GM21717 (cell line): ENCODE measurements around the gene ART1.

ENCODE experiments used
- ATAC-seq: cut with Tn5 transposase; IDR thresholded peaks from one replicate; pipeline ENCODE4 v1.9.1; 2021; ENCODE audit warnings: mild to moderate bottlenecking, moderate library complexity; ENCODE audit not compliant: unreplicated experiment

Gene ART1

GRCh38 chr11:3664032-3664630, 19.2 kb downstream of the ART1 start:
- ATAC-seq, result no peak

- no peak for ATAC-seq
Observed at GRCh38 chr11:3665336-3666022, 20.6 kb downstream of the ART1 start.

- ATAC-seq, result no peak
Observed at GRCh38 chr11:3666023-3666530, 21.1 kb downstream of the ART1 start.

DNA sequence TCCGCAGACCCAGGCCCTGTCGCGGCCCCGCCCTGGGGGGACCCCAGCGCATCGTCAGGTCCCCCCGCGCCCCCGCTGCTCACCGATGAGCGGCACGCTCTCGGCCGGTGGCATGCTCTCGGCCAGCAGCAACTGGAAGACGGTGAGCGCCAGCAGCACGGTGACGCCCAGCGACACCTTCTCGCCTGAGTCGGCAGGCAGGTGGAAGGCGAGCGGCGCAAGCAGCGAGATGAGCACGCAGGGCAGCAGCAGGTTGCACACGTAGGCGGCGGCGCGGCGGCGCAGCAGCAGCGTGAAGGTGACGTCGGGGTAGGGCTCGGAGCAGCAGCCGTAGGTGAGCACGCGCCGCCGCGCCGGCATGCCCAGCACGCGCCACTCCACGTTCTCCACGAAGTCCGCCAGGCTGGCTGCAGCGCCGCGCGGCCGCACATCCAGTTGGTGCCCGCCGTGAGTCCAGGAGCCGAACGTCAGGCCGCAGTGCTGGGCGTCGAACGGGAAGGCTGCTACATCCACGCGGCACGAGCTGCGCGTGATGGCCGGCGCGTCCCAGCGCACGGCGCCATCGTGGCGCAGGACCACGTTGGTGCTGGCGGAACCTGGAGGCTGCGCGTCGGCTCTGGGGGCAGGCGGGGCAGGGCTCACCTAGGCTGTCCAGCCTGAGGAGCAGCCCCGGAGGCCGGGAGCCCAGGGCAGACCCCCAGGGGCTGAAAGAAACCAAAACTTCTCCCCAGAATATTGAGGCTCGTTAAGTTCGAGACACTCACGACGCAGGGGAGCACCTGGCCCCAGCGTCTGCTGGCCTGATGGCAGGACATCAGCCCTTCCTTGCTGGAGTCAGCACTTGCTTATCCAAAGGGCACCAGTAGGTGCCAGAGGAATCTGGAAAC, 22.5 kb downstream of the ART1 start:
- ATAC-seq, result no peak

- ATAC-seq, result no peak
Observed at GRCh38 chr11:3669128-3669527, 24.2 kb downstream of the ART1 start.

DNA sequence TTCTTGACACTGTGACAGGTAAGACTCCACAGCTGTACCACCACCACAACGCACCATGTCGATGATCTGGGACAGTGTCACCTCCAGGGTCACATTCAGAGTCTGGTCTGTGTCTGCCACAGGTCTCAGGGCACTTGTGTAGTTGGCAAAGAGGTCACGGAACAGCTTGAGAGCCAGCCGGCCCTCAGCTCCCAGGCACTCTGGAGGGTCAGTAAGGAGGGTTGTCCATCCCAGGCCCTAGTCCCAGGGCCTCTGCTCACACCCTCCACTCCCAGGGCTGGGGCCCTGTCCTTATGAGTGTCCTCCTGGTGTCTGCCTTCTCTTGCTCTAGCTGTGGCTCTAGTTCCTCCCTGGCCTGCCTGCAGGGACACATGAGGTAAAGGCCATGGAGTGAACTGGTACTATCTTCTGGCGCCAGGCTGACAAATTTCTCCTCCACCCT, 24.8 kb downstream of the ART1 start:
- ATAC-seq, result no peak

- no peak for ATAC-seq
Observed at GRCh38 chr11:3671334-3672254, 26.7 kb downstream of the ART1 start, which contains the start of gene CHRNA10. Gene CHRNA10 (minus strand): TSS chr11:3671384. CDS start chr11:3671312, 72 bp downstream.

DNA sequence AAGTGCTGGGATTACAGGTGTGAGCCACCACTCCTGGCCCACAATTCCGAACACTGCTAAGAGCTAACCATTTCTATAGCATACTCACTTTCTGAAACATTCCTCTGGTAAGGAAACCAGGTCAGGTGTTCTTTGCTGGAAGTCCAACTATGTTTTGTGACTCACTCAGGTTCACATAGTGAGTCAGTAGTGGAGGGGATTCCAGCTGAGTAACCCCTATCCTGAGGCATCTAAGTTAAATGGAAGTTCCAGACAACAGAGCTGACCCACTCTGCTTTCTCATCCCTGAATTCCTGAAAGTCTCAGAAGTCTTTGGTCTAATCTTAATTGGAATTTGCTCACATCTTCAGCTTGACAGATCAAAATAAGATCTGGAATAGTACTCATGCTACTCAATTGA, 29.3 kb downstream of the ART1 start:
- no peak for ATAC-seq

DNA sequence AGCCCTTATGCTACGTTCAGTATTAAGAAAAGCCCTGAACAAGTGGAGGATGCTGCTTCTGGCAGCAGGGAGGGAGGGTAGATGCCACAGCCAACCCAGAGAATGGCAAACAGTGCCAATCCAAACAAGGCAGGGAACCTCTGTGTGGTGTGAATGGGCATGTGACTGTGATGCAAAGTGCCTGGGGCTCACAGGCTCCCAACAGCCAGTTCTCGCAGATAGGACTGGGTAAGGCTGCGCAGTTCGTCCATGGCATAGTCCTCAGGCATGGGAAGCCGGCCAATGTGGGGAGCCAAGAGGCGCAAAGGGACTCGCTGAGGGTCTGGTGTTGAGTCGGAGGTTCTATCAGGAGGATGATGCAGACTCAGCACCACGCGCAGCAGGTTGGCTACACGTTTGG, 31.0 kb downstream of the ART1 start:
- ATAC-seq, result no peak

DNA sequence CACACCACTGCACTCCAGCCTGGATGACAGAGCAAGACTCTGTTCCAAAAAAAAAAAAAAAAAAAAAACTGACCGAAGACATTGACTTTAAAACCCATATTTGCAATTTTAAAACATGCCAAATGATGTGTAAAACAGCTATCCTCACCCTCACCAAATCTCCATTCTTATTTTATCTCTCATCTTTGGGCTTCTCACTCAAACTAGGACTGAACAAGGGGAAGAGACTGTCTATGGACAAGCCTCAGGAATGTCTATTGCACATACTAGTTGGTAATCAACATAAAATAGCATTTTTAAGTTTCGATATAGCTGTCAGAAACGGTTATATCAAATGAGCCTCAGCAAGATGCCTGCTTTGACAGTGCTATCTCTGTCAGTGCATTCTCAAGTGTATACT, 34.1 kb downstream of the ART1 start:
- no peak for ATAC-seq

DNA sequence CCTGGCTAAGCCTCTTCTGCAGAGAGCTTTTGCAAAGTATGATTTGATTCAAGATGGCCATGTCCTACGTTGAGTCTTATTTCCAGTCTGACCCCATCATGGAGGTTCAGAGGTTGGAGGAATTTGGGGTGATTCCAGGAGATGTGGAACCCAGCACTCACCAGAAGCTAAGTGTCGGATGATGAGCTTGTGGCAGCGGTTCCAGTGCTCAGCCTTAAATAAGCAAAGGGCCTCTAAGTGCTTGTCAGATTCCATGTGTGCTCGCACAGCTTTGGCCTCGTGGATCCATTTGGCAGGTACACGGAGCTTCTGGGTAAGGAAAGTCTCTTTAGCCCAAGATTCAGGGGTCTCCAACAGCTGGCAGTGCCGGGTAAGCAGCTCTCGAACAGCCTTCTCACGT, 38.1 kb downstream of the ART1 start:
- no peak for ATAC-seq

DNA sequence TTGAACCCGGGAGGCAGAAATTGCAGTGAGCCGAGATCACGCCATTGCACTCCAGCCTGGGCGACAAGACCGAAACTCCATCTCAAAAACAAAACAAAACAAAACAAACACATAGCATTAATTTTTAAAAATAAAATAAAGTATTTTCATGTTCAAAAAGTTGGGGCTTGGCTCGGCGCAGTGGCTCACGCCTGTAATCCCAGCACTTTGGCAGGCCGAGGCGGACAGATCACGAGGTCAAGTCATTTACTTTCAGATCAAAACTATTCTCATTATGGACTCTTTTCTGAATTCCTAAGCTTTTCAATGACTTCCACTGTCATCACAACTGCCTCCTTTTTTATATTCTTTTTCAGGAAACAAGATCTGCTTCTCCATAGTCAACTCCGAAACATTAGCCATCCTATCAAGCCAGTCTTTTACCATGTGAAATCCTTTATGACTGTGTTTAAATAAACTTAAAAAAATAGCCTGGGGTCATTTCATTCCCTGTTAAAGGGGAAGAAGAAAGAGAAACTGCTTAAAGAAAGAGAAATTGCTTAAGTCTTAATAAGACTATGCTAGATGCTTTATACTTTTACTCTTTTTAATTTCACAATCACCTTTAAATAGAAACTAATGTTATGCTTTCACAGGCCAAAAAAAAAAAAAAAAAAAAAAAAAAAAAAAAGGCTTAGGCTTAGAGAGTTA, 39.3 kb downstream of the ART1 start:
- ATAC-seq, result no peak

DNA sequence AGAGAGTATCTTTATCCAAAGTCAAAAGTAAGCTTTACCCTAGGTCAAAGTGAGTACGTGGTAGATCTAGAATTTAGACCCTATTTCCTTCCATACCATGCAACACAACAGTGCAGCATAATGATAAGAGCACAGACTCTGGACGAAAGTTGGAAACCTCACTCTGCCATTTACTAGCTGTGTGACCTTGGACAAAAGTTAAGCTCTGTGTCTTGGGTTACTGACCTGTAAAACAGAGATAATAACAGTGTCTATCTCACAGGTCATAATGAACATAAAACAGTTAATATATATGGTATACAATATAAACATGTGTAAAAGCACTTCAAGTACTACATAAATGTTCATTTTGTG, 39.9 kb downstream of the ART1 start:
- no peak for ATAC-seq

- ATAC-seq, result no peak
Observed at GRCh38 chr11:3685923-3686322, 41.0 kb downstream of the ART1 start.

- no peak for ATAC-seq
Observed at GRCh38 chr11:3686751-3687150, 41.8 kb downstream of the ART1 start.

DNA sequence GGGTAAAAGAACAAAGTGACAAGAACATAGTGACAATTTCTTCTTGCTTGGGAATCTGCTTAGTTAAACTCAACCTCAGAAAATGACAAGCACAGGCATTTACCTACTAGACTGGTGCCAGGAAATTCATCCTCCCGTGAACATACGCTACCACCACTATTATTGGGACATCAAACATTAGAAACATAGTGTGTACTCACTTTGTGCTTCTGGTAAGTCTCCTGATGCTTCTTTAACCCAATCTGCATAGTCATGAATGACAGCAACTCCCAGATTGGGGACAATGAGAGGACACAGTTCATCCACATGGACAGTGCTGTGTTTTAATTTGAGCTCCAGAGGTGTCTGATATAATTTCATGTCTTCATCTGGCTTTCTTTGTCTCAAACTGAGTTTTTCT, 55.5 kb downstream of the ART1 start:
- ATAC-seq, result no peak

GRCh38 chr11:3700910-3701309, 56.0 kb downstream of the ART1 start:
- ATAC-seq, result no peak

DNA sequence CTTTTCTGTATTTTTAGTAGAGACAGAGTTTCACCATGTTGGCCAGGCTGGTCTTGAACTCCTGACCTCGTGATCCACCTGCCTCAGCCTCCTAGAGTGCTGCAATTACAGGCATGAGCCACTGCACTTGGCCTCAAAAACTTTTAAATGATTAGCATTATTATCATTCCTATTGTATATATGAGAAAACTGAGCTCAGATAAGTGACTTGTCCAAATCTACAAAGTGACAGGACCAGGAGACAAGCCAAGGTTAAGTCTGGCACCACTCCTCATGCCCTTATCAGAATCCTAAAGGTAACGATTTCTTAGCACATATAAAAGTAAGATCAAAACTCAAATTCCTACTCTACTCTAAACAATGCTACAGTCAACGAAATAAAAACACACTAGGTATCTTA, 58.5 kb downstream of the ART1 start:
- ATAC-seq, result no peak

GRCh38 chr11:3707176-3707575, 62.2 kb downstream of the ART1 start:
- no peak for ATAC-seq

DNA sequence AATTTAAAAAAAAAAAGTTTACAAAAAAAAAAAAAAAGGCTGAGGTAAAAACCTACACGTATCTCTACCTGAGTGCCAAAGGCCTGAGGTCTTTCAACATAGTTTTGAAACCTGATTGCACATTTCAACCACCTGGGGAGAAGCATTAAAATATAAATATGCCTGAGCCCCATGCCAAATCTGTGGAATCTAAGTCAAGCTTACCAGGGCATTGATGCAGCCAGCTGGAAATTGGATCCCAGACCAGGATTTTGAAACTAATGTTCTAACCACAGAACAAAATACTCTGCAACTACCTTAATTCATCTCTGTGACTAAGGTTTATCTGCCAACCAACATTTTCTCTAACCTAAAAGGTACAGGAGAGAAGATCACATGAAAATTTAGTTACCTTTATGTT, 65.0 kb downstream of the ART1 start:
- ATAC-seq, result no peak
